Prostate gland (tissue), 2 donors: ENCODE measurements around the gene TACC2. TPM values are rescaled to one million over a fixed set of nuclear protein-coding genes. Genes with fewer than 3 reads are reported as not detected.

Experiments
- DNase-seq: peaks from one replicate; pipeline ENCODE4 v3.0.0-alpha.2; 2019; ENCODE audit warnings: low spot score
- H3K27ac ChIP-seq, 2 donors: fragments of 200-600 bp; sonication (generic); 2 replicates each; pipeline ENCODE4 v1.5.1; 2017 to 2019
- H3K27me3 ChIP-seq: fragments of 200-600 bp; sonication (generic); replicated peaks from 2 replicates; pipeline ENCODE4 v1.5.1; 2019; ENCODE audit not compliant: insufficient read depth
- H3K36me3 ChIP-seq, 2 donors: fragments of 200-600 bp; sonication (generic); 1 replicate in 1 of 2; 2 replicates in 1 of 2; pipeline versions ENCODE4 v1.5.1 to v1.8.1; 2017 to 2019
- H3K4me1 ChIP-seq: fragments of 200-600 bp; sonication (generic); replicated peaks from 2 replicates; pipeline ENCODE4 v1.5.1; 2019
- H3K4me3 ChIP-seq, 2 donors: fragments of 200-600 bp; sonication (generic); 2 replicates each; pipeline ENCODE4 v1.5.1; 2017 to 2019
- H3K9me3 ChIP-seq: fragments of 200-600 bp; sonication (generic); 2 replicates; pipeline ENCODE4 v1.5.1; 2017
- POLR2A ChIP-seq: fragments of 450-650 bp; IDR thresholded peaks from one replicate; pipeline ENCODE4 v1.6.1; 2016; ENCODE audit warnings: antibody characterized with exemption, mild to moderate bottlenecking
- POLR2AphosphoS5 ChIP-seq: sonication (generic); formaldehyde crosslinking; IDR thresholded peaks from one replicate; pipeline ENCODE4 v1.6.1; 2017; ENCODE audit warnings: antibody characterized with exemption
- whole genome bisulfite sequencing: methylation state at CpG from one replicate; pipeline ENCODE4 v1.1.5; 2018; 5-methylcytosine and 5-hydroxymethylcytosine counted together
- intact Hi-C: fragments of 100-400 bp; cut with DNase I; formaldehyde crosslinking; loops from one replicate; pipeline ENCODE4 v1.14.2; 2022
- total RNA-seq, 2 donors: library from RNA; depleted of rRNA; stranded (reverse); fragments of >200 nt; gene quantifications; one replicate each; pipeline ENCODE4 v1.1.0, GENCODE V29; 2016
- TF ChIP-seq, protein P1 (sequence below), 4 experiments: fragments of 200-600 bp in 2 of 4; fragments of 450-650 bp in 2 of 4; sonication (generic) in 2 of 4; IDR thresholded peaks; 1 replicate in 3 of 4; 2 replicates in 1 of 4; pipeline ENCODE4 v1.5.1; 2016 to 2019; ENCODE audit warnings: antibody characterized with exemption in 4 of 4, mild to moderate bottlenecking in 2 of 4, moderate library complexity in 2 of 4

Gene TACC2
- total RNA-seq, 2 donors from 2014 or later: 101 to 140 TPM

DNA sequence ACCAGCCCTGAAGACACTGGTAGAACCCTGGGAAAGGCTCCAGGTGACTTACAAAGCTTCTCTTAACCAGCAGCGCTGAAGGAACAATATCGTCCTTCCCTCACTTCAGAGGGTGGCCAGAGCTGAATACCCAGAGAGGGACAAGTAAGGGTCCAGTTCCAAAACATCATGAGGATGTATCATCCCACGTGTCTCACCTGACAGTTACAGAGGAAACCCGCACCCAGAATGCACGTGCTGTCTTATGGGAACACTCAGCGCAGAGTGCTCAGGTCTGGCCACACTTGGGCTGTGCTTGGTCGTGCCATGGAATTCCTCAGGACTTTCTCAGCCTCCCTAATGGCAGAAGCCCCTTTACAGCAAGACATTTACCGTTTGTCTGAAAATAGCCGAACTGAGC lies 235.2 kb downstream of the TACC2 start:
- peaks cover 0 to 13% of the 10 kb centered on the region in 2 donors for H3K36me3 ChIP-seq
- H3K4me1 ChIP-seq: no peaks in the 10 kb centered on the region
- H3K4me3 ChIP-seq: no peak overlapping the region
- 88% methylated on average over 9 of the region's 9 CpGs for WGBS
- no peaks in the 10 kb centered on the region for H3K27me3 ChIP-seq
- H3K9me3 ChIP-seq: no peaks in the 10 kb centered on the region
- H3K27ac ChIP-seq: no peak overlapping the region
- TF ChIP-seq POLR2AphosphoS5: no peak
- TF ChIP-seq, protein P1, sequence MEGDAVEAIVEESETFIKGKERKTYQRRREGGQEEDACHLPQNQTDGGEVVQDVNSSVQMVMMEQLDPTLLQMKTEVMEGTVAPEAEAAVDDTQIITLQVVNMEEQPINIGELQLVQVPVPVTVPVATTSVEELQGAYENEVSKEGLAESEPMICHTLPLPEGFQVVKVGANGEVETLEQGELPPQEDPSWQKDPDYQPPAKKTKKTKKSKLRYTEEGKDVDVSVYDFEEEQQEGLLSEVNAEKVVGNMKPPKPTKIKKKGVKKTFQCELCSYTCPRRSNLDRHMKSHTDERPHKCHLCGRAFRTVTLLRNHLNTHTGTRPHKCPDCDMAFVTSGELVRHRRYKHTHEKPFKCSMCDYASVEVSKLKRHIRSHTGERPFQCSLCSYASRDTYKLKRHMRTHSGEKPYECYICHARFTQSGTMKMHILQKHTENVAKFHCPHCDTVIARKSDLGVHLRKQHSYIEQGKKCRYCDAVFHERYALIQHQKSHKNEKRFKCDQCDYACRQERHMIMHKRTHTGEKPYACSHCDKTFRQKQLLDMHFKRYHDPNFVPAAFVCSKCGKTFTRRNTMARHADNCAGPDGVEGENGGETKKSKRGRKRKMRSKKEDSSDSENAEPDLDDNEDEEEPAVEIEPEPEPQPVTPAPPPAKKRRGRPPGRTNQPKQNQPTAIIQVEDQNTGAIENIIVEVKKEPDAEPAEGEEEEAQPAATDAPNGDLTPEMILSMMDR (IDR thresholded peaks at IDR 0.05): no peak
- TF ChIP-seq POLR2A: no peak
- intact Hi-C loops: no loop called here
- no peak for DNase-seq

DNA sequence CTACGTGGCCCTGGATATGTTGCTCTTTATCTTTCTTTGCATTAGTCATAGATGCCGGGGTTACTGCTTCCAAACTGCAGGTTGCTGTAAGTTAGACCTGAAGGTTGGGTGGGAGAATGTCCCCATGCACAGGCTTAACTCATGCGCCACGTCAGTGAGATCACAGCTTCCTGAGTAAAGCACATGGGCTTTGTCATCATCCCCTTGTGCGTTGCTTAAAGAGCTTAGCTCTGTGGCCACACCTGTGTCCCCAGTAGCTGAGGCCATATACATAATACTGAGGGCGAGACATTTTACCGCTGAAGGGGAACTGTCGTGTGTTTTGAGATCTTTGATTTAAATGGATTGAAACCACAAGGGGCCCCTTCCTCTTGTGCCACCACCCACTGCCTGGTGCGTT lies 236.4 kb downstream of the TACC2 start:
- TF ChIP-seq, protein P1 (IDR thresholded peaks at IDR 0.05): no peak
- no peak for TF ChIP-seq POLR2A
- TF ChIP-seq POLR2AphosphoS5: no peak
- no peaks in the 10 kb centered on the region for H3K9me3 ChIP-seq
- 81% methylated on average over 9 of the region's 9 CpGs for WGBS
- intact Hi-C loops: no loop called here
- H3K4me1 ChIP-seq: no peaks in the 10 kb centered on the region
- no peak for DNase-seq
- no peak overlapping the region for H3K27ac ChIP-seq
- H3K36me3 ChIP-seq: peaks cover 4 to 10% of the 10 kb centered on the region in 2 donors
- H3K4me3 ChIP-seq: no peak overlapping the region
- H3K27me3 ChIP-seq: no peaks in the 10 kb centered on the region

GRCh38 chr10:122227754-122228153 lies 238.8 kb downstream of the TACC2 start:
- H3K9me3 ChIP-seq: no peaks in the 10 kb centered on the region
- intact Hi-C loops: no loop called here
- H3K36me3 ChIP-seq: peaks cover 6 to 10% of the 10 kb centered on the region in 2 donors
- no peak overlapping the region for H3K27ac ChIP-seq
- no peaks in the 10 kb centered on the region for H3K27me3 ChIP-seq
- H3K4me1 ChIP-seq: no peaks in the 10 kb centered on the region
- WGBS: 92% methylated on average over 4 of the region's 4 CpGs
- no peak for DNase-seq
- no peak overlapping the region for H3K4me3 ChIP-seq
- TF ChIP-seq, protein P1 (IDR thresholded peaks at IDR 0.05): no peak
- TF ChIP-seq POLR2AphosphoS5 (no peak), POLR2A (no peak)

DNA sequence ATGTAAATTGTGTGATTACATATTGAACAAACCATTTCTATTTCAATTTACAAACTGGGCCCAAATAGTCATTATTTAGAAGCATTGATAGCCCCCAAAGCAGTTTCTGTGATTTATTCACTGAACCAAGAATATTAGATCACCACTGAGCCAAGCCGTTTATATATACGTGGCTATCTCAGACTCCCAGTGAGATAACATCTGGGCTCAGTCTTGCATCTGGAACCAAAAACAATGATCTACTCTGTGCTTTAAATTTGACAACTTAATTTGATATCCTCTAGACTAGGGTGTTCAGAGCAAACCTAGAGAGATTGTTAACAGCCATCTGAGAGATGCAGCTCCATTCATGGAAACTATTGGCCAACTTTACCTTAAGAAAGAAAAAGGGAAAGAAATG lies 240.7 kb downstream of the TACC2 start:
- Histone ChIP-seq H3K27ac (no peak overlapping the region), H3K36me3 (peaks cover 5 to 6% of the 10 kb centered on the region in 2 donors), H3K9me3 (no peaks in the 10 kb centered on the region), H3K4me3 (no peak overlapping the region), H3K27me3 (no peaks in the 10 kb centered on the region), H3K4me1 (no peaks in the 10 kb centered on the region)
- no peak for DNase-seq
- 53% methylated on average over 2 of the region's 2 CpGs for WGBS
- TF ChIP-seq POLR2AphosphoS5: no peak
- intact Hi-C loops: no loop called here

DNA sequence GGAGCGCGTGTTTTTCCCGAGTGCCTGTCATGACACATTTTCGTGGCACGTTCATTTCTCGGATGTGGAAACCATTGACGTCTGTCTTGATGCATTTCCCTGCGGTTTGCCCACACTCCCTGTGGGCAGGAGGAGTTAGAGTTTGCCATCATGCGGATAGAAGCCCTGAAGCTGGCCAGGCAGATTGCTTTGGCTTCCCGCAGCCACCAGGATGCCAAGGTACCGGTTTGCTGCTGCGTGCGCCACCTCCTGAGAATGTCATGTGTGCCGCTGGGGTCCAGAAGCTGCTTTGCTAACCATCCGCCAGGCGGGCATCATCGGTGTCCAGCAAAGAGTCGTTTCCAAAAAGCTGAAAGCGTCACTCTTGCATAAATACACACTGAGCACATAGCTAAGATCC lies 241.3 kb downstream of the TACC2 start:
- Histone ChIP-seq H3K4me3 (no peak overlapping the region), H3K27me3 (no peaks in the 10 kb centered on the region), H3K36me3 (peaks cover 4 to 6% of the 10 kb centered on the region in 2 donors), H3K4me1 (no peaks in the 10 kb centered on the region), H3K27ac (no peak overlapping the region), H3K9me3 (no peaks in the 10 kb centered on the region)
- TF ChIP-seq, protein P1 (IDR thresholded peaks at IDR 0.05): no peak
- TF ChIP-seq POLR2A: no peak
- no peak for TF ChIP-seq POLR2AphosphoS5
- intact Hi-C loops: no loop called here
- DNase-seq: no peak
- 92% methylated on average over 19 of the region's 19 CpGs for WGBS
